Measurements from ENCODE around the gene EGLN2.

The EGLN2 gene

DNA sequence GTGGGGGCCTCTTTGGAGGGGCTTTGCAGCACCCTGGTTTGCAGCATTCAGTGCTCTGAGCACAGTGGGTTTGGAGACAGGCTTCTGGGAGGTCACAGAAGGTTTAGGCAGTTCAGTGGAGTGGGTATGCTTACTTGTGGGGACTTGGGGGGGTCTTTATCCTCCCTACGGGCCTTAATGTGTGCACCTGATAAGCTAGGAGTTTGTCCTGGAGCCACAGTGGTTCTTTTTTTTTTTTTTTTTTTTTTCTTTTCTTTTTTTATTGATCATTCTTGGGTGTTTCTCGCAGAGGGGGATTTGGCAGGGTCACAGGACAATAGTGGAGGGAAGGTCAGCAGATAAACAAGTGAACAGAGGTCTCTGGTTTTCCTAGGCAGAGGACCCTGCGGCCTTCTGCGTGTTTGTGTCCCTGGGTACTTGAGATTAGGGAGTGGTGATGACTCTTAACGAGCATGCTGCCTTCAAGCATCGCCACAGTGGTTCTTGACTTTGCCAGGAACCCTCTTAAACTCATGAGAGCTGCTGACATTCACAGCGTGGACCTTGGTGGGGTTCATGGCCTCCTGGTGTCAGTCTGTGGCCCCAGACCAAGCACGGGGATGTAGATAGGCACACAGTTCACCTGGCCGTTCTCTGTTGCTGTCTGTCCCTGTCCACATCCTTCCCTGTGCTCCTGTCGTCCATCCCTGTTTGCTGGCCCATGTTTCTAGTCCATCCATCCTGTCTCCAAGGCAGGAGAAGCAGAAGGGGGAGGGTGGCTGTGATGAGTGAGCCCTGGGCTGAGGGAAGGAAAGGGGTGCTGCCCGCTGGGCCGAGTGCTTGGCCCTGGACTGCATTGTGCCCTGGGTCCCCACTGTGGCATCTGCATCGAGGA lies 2.7 kb downstream of the EGLN2 start:
- no peak for TF ChIP-seq POLR2AphosphoS5 (IDR thresholded peaks at IDR 0.05; ENCODE audit: low read depth, low read length)
- no peak for TF ChIP-seq POU2F2 (IDR thresholded peaks at IDR 0.05; ENCODE audit: low read depth, low read length)
- TF ChIP-seq POLR2A (IDR thresholded peaks at IDR 0.05; ENCODE audit: low read depth, low read length), result no peak
- no peak for TF ChIP-seq PAX5 (IDR thresholded peaks at IDR 0.05; ENCODE audit: insufficient read depth, low read length, severe bottlenecking)
- TF ChIP-seq SPI1 (IDR thresholded peaks at IDR 0.05; ENCODE audit: low read depth, low read length), result no peak
- TF ChIP-seq TAF1 (IDR thresholded peaks at IDR 0.05; ENCODE audit: low read depth, low read length), result no peak
- no peak for DNase-seq (ENCODE audit: insufficient read length, low spot score)
- no peak for FAIRE-seq

DNA sequence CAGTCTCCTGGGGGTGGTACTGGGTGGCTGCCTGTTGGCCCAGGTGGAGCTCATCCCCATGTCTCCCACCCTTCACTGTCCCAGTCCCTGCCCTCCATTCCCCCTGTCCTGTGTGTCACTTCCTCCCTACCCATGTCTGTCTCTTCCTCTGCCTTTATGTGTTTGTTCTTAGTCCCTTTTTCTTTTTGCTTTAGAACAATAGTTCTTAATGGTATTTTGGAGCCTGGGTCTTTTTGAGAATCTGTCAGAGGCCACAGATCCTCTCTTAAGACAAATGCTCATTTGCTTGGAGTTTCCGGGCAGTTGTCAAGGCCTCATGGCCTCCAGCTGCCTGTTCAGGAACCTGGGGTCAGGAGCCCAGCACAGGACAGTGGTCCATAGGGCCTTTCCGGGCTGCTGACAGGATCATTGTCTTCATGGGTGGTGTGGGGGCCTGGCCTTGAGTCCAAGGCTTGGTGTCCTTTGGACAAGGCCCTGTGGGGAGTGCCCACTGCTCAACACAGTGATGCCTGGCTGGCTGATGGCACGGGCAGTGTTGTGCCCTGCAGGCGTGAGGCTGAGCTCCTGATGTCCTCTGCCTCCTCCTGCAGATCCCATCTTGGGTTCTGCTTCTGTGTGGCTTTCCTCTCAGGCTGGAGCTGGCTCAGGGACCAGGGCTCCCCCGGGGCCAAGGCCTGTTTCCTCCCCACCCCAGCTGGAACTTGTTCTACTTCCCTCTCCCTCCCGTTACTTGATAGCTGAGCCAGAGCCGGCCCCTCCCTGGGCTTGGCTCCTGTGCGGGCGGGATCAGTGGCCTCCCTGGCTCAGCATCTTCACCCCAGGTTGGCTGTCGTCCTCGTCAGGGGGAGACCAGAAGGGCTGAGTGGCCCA lies 3.5 kb downstream of the EGLN2 start:
- DNase-seq (ENCODE audit: insufficient read length, low spot score) (no peak), FAIRE-seq (no peak)
- TF ChIP-seq POLR2A (IDR thresholded peaks at IDR 0.05; ENCODE audit: low read depth, low read length), result no peak
- TF ChIP-seq POLR2AphosphoS5 (IDR thresholded peaks at IDR 0.05; ENCODE audit: low read depth, low read length), result peak; percentile 26; the same call in 1 of the 2 replicates
- TF ChIP-seq SPI1 (IDR thresholded peaks at IDR 0.05; ENCODE audit: low read depth, low read length), result 0 out of 2 replicates have a peak, but pooled peaks have one; percentile 48

DNA sequence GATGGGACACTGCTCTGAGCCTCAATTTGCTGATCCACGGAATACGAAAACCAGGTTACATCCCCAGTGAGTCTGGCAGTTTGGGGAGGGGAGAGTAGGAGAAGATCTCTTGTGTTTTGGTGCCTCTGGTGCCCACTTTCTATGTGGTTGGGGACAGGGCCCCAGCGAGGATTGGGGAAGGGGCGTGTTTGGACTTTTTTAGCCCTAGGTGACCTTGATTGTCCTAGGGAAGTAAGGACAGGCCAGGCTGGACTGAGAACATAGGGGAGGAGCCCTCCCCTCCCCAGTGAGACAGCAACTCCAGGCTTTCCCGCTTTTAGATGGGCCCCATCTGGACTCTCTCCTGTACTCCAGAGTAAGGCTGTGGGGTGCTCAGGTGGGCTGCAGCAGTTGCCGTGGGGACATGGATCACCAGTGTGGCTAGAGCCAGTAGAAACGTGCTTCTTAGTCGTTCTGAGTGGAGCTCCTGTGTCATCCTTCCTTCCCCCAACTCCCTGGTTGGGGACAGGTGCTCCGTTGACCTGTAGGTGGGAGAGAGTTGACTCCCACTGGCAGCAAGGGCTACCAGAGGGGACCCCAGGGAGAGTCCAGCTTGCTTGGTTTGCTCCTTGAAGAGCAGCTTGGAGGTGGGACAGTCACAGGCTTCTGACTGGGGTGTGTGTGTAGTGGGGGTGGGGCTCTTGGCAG lies 4.3 kb downstream of the EGLN2 start:
- DNase-seq (ENCODE audit: insufficient read length, low spot score) (no peak), FAIRE-seq (no peak)
- TF ChIP-seq POLR2A (IDR thresholded peaks at IDR 0.05; ENCODE audit: low read depth, low read length) (no peak), POU2F2 (IDR thresholded peaks at IDR 0.05; ENCODE audit: low read depth, low read length) (no peak), TAF1 (IDR thresholded peaks at IDR 0.05; ENCODE audit: low read depth, low read length) (no peak), SPI1 (IDR thresholded peaks at IDR 0.05; ENCODE audit: low read depth, low read length) (no peak), PAX5 (IDR thresholded peaks at IDR 0.05; ENCODE audit: insufficient read depth, low read length, severe bottlenecking) (no peak), POLR2AphosphoS5 (IDR thresholded peaks at IDR 0.05; ENCODE audit: low read depth, low read length) (no peak)

GRCh38 chr19:40803857-40804782 lies 5.1 kb downstream of the EGLN2 start:
- FAIRE-seq, result peak; percentile 83
- TF ChIP-seq SPI1 (IDR thresholded peaks at IDR 0.05; ENCODE audit: low read depth, low read length), result peak; percentile 63
- TF ChIP-seq PAX5 (IDR thresholded peaks at IDR 0.05; ENCODE audit: insufficient read depth, low read length, severe bottlenecking), result no peak
- TF ChIP-seq TAF1 (IDR thresholded peaks at IDR 0.05; ENCODE audit: low read depth, low read length), result no peak
- TF ChIP-seq POU2F2 (IDR thresholded peaks at IDR 0.05; ENCODE audit: low read depth, low read length), result 0 out of 2 replicates have a peak, but pooled peaks have one; percentile 19
- TF ChIP-seq POLR2AphosphoS5 (IDR thresholded peaks at IDR 0.05; ENCODE audit: low read depth, low read length), result peak; percentile 46
- TF ChIP-seq POLR2A (IDR thresholded peaks at IDR 0.05; ENCODE audit: low read depth, low read length), result no peak; the same call in 1 of the 2 replicates
- peak; percentile 58 for DNase-seq (ENCODE audit: insufficient read length, low spot score)

GRCh38 chr19:40804783-40805242 lies 5.8 kb downstream of the EGLN2 start:
- no peak for DNase-seq (ENCODE audit: insufficient read length, low spot score)
- no peak for FAIRE-seq
- TF ChIP-seq SPI1 (IDR thresholded peaks at IDR 0.05; ENCODE audit: low read depth, low read length), result no peak

- TF ChIP-seq POLR2AphosphoS5 (IDR thresholded peaks at IDR 0.05; ENCODE audit: low read depth, low read length), result no peak; the same call in none of the 2 replicates
- no peak for TF ChIP-seq SPI1 (IDR thresholded peaks at IDR 0.05; ENCODE audit: low read depth, low read length)
- no peak for TF ChIP-seq POLR2A (IDR thresholded peaks at IDR 0.05; ENCODE audit: low read depth, low read length)
- no peak for TF ChIP-seq POU2F2 (IDR thresholded peaks at IDR 0.05; ENCODE audit: low read depth, low read length)
- no peak for TF ChIP-seq PAX5 (IDR thresholded peaks at IDR 0.05; ENCODE audit: insufficient read depth, low read length, severe bottlenecking)
- no peak for TF ChIP-seq TAF1 (IDR thresholded peaks at IDR 0.05; ENCODE audit: low read depth, low read length)
- DNase-seq (ENCODE audit: insufficient read length, low spot score) (no peak), FAIRE-seq (no peak)
Measured at GRCh38 chr19:40805258-40805868, 6.4 kb downstream of the EGLN2 start.

DNA sequence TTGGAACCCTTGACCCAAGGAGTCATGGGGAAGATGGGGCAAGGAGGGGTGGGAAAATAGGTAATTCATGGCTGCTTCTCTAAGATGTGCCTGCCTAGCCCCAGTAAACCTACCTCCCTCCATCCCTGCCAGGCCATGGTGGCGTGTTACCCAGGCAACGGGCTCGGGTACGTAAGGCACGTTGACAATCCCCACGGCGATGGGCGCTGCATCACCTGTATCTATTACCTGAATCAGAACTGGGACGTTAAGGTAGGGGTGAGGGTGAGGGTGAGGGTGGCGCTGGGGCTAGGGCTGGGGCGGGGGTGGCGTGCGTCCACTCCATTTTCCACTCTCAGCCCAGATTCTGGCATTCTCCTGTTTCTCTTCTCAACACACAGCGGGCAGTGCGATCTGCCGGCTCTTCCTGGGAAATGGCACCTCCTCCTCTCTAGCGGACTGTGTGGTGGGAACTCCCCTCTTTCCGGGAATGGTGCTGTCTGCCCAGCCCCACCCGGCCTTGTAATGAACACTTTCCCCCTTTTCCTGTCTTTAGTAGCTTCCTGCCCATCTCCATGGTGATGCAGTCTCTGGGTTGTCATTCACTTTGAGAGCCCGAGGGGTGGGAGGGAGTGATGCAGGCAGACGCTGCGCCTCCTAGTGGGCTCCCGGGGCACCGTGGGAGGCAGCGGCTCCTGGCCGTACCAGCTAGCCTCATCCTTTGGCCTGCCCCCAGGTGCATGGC lies 7.6 kb downstream of the EGLN2 start:
- peak; percentile 90 for DNase-seq (ENCODE audit: insufficient read length, low spot score)
- TF ChIP-seq POLR2AphosphoS5 (IDR thresholded peaks at IDR 0.05; ENCODE audit: low read depth, low read length) (peak; percentile 59), TAF1 (IDR thresholded peaks at IDR 0.05; ENCODE audit: low read depth, low read length) (no peak), POLR2A (IDR thresholded peaks at IDR 0.05; ENCODE audit: low read depth, low read length) (peak; percentile 52; the same call in 1 of the 2 replicates), POU2F2 (IDR thresholded peaks at IDR 0.05; ENCODE audit: low read depth, low read length) (no peak), SPI1 (IDR thresholded peaks at IDR 0.05; ENCODE audit: low read depth, low read length) (no peak), PAX5 (IDR thresholded peaks at IDR 0.05; ENCODE audit: insufficient read depth, low read length, severe bottlenecking) (no peak)
- peak; percentile 89 for FAIRE-seq

All from GM12891 (cell line).